ENCODE data around the gene SDK2. TPM values are rescaled to one million over a fixed set of nuclear protein-coding genes. Genes with fewer than 3 reads are reported as not detected.

SDK2 gene
- polyA plus RNA-seq, 2 donors, result 0.29 to 0.55 TPM

- 57 to 65% methylated on average over 6 of the region's 6 CpGs for WGBS, 2 donors
- H3K4me1 ChIP-seq (ENCODE audit: control insufficient read depth in 2 of 2, insufficient read depth in 2 of 2, low read length in 1 of 2), result no peaks in the 10 kb centered on the region
- H3K27ac ChIP-seq (ENCODE audit: low read depth in 2 of 2, low read length in 1 of 2), result no peak overlapping the region
- H3K27me3 ChIP-seq (ENCODE audit: control insufficient read depth in 1 of 2, insufficient read depth in 2 of 2, low read length in 2 of 2), result no peaks in the 10 kb centered on the region
- no peak overlapping the region for H3K4me3 ChIP-seq (ENCODE audit: low read depth in 1 of 2, low read length in 2 of 2)
- H3K9me3 ChIP-seq (ENCODE audit: control insufficient read depth in 2 of 2, insufficient read depth in 1 of 2, low read depth in 1 of 2, low read length in 1 of 2), result peaks cover 3 to 7% of the 10 kb centered on the region in 2 donors
- no peaks in the 10 kb centered on the region for H3K36me3 ChIP-seq (ENCODE audit: control insufficient read depth in 2 of 2, insufficient read depth in 2 of 2, low read length in 1 of 2)
Measured at GRCh38 chr17:73683771-73684170, 39.5 kb upstream of the SDK2 start.

- Histone ChIP-seq H3K9me3 (ENCODE audit: control insufficient read depth in 2 of 2, insufficient read depth in 1 of 2, low read depth in 1 of 2, low read length in 1 of 2) (peaks cover 3 to 7% of the 10 kb centered on the region in 2 donors), H3K27me3 (ENCODE audit: control insufficient read depth in 1 of 2, insufficient read depth in 2 of 2, low read length in 2 of 2) (no peaks in the 10 kb centered on the region), H3K4me1 (ENCODE audit: control insufficient read depth in 2 of 2, insufficient read depth in 2 of 2, low read length in 1 of 2) (no peaks in the 10 kb centered on the region), H3K36me3 (ENCODE audit: control insufficient read depth in 2 of 2, insufficient read depth in 2 of 2, low read length in 1 of 2) (no peaks in the 10 kb centered on the region), H3K27ac (ENCODE audit: low read depth in 2 of 2, low read length in 1 of 2) (no peak overlapping the region), H3K4me3 (ENCODE audit: low read depth in 1 of 2, low read length in 2 of 2) (no peak overlapping the region)
- WGBS, 2 donors, result 50 to 94% methylated on average over 1 of the region's 1 CpG
Measured at GRCh38 chr17:73681946-73682345, 37.7 kb upstream of the SDK2 start.

- Histone ChIP-seq H3K27ac (ENCODE audit: low read depth in 2 of 2, low read length in 1 of 2) (no peak overlapping the region), H3K9me3 (ENCODE audit: control insufficient read depth in 2 of 2, insufficient read depth in 1 of 2, low read depth in 1 of 2, low read length in 1 of 2) (peaks cover 0 to 7% of the 10 kb centered on the region in 2 donors), H3K36me3 (ENCODE audit: control insufficient read depth in 2 of 2, insufficient read depth in 2 of 2, low read length in 1 of 2) (no peaks in the 10 kb centered on the region), H3K4me3 (ENCODE audit: low read depth in 1 of 2, low read length in 2 of 2) (no peak overlapping the region), H3K27me3 (ENCODE audit: control insufficient read depth in 1 of 2, insufficient read depth in 2 of 2, low read length in 2 of 2) (no peaks in the 10 kb centered on the region), H3K4me1 (ENCODE audit: control insufficient read depth in 2 of 2, insufficient read depth in 2 of 2, low read length in 1 of 2) (no peaks in the 10 kb centered on the region)
- WGBS, 2 donors, result 63 to 69% methylated on average over 4 of the region's 4 CpGs
Measured at GRCh38 chr17:73679476-73679875, 35.2 kb upstream of the SDK2 start.

- H3K27me3 ChIP-seq (ENCODE audit: control insufficient read depth in 1 of 2, insufficient read depth in 2 of 2, low read length in 2 of 2), result peaks cover 0 to 2% of the 10 kb centered on the region in 2 donors
- WGBS, 2 donors, result 68 to 77% methylated on average over 7 of the region's 7 CpGs
- H3K9me3 ChIP-seq (ENCODE audit: control insufficient read depth in 2 of 2, insufficient read depth in 1 of 2, low read depth in 1 of 2, low read length in 1 of 2), result peaks cover 0 to 7% of the 10 kb centered on the region in 2 donors
- H3K27ac ChIP-seq (ENCODE audit: low read depth in 2 of 2, low read length in 1 of 2), result no peak overlapping the region
- no peak overlapping the region for H3K4me3 ChIP-seq (ENCODE audit: low read depth in 1 of 2, low read length in 2 of 2)
- H3K4me1 ChIP-seq (ENCODE audit: control insufficient read depth in 2 of 2, insufficient read depth in 2 of 2, low read length in 1 of 2), result no peaks in the 10 kb centered on the region
- no peaks in the 10 kb centered on the region for H3K36me3 ChIP-seq (ENCODE audit: control insufficient read depth in 2 of 2, insufficient read depth in 2 of 2, low read length in 1 of 2)
Measured at GRCh38 chr17:73678999-73679398, 34.8 kb upstream of the SDK2 start.

GRCh38 chr17:73669771-73670170, 25.5 kb upstream of the SDK2 start:
- Histone ChIP-seq H3K4me1 (ENCODE audit: control insufficient read depth in 2 of 2, insufficient read depth in 2 of 2, low read length in 1 of 2) (no peaks in the 10 kb centered on the region), H3K27ac (ENCODE audit: low read depth in 2 of 2, low read length in 1 of 2) (no peak overlapping the region), H3K36me3 (ENCODE audit: control insufficient read depth in 2 of 2, insufficient read depth in 2 of 2, low read length in 1 of 2) (no peaks in the 10 kb centered on the region), H3K9me3 (ENCODE audit: control insufficient read depth in 2 of 2, insufficient read depth in 1 of 2, low read depth in 1 of 2, low read length in 1 of 2) (peaks cover 0 to 3% of the 10 kb centered on the region in 2 donors), H3K27me3 (ENCODE audit: control insufficient read depth in 1 of 2, insufficient read depth in 2 of 2, low read length in 2 of 2) (peaks cover 0 to 2% of the 10 kb centered on the region in 2 donors), H3K4me3 (ENCODE audit: low read depth in 1 of 2, low read length in 2 of 2) (no peak overlapping the region)
- WGBS, 2 donors, result 76 to 80% methylated on average over 3 of the region's 3 CpGs

- Histone ChIP-seq H3K4me3 (ENCODE audit: low read depth in 1 of 2, low read length in 2 of 2) (no peak overlapping the region), H3K36me3 (ENCODE audit: control insufficient read depth in 2 of 2, insufficient read depth in 2 of 2, low read length in 1 of 2) (no peaks in the 10 kb centered on the region), H3K4me1 (ENCODE audit: control insufficient read depth in 2 of 2, insufficient read depth in 2 of 2, low read length in 1 of 2) (no peaks in the 10 kb centered on the region), H3K27ac (ENCODE audit: low read depth in 2 of 2, low read length in 1 of 2) (no peak overlapping the region), H3K27me3 (ENCODE audit: control insufficient read depth in 1 of 2, insufficient read depth in 2 of 2, low read length in 2 of 2) (no peaks in the 10 kb centered on the region), H3K9me3 (ENCODE audit: control insufficient read depth in 2 of 2, insufficient read depth in 1 of 2, low read depth in 1 of 2, low read length in 1 of 2) (peaks cover 0 to 3% of the 10 kb centered on the region in 2 donors)
- 54 to 59% methylated on average over 9 of the region's 9 CpGs for WGBS, 2 donors
Measured at GRCh38 chr17:73667181-73667959, 23.1 kb upstream of the SDK2 start.

- Histone ChIP-seq H3K4me3 (ENCODE audit: low read depth in 1 of 2, low read length in 2 of 2) (no peak overlapping the region), H3K27ac (ENCODE audit: low read depth in 2 of 2, low read length in 1 of 2) (no peak overlapping the region), H3K9me3 (ENCODE audit: control insufficient read depth in 2 of 2, insufficient read depth in 1 of 2, low read depth in 1 of 2, low read length in 1 of 2) (no peaks in the 10 kb centered on the region), H3K27me3 (ENCODE audit: control insufficient read depth in 1 of 2, insufficient read depth in 2 of 2, low read length in 2 of 2) (no peaks in the 10 kb centered on the region), H3K4me1 (ENCODE audit: control insufficient read depth in 2 of 2, insufficient read depth in 2 of 2, low read length in 1 of 2) (no peaks in the 10 kb centered on the region), H3K36me3 (ENCODE audit: control insufficient read depth in 2 of 2, insufficient read depth in 2 of 2, low read length in 1 of 2) (no peaks in the 10 kb centered on the region)
- WGBS, 2 donors, result 72 to 78% methylated on average over 1 of the region's 1 CpG
Measured at GRCh38 chr17:73663614-73664013, 19.4 kb upstream of the SDK2 start.

- no peak overlapping the region for H3K27ac ChIP-seq (ENCODE audit: low read depth in 2 of 2, low read length in 1 of 2)
- H3K27me3 ChIP-seq (ENCODE audit: control insufficient read depth in 1 of 2, insufficient read depth in 2 of 2, low read length in 2 of 2), result no peaks in the 10 kb centered on the region
- H3K9me3 ChIP-seq (ENCODE audit: control insufficient read depth in 2 of 2, insufficient read depth in 1 of 2, low read depth in 1 of 2, low read length in 1 of 2), result no peaks in the 10 kb centered on the region
- H3K36me3 ChIP-seq (ENCODE audit: control insufficient read depth in 2 of 2, insufficient read depth in 2 of 2, low read length in 1 of 2), result no peaks in the 10 kb centered on the region
- 75 to 82% methylated on average over 5 of the region's 5 CpGs for WGBS, 2 donors
- H3K4me1 ChIP-seq (ENCODE audit: control insufficient read depth in 2 of 2, insufficient read depth in 2 of 2, low read length in 1 of 2), result no peaks in the 10 kb centered on the region
- H3K4me3 ChIP-seq (ENCODE audit: low read depth in 1 of 2, low read length in 2 of 2), result no peak overlapping the region
Measured at GRCh38 chr17:73660366-73660765, 16.1 kb upstream of the SDK2 start.

- Histone ChIP-seq H3K4me1 (ENCODE audit: control insufficient read depth in 2 of 2, insufficient read depth in 2 of 2, low read length in 1 of 2) (no peaks in the 10 kb centered on the region), H3K36me3 (ENCODE audit: control insufficient read depth in 2 of 2, insufficient read depth in 2 of 2, low read length in 1 of 2) (no peaks in the 10 kb centered on the region), H3K9me3 (ENCODE audit: control insufficient read depth in 2 of 2, insufficient read depth in 1 of 2, low read depth in 1 of 2, low read length in 1 of 2) (no peaks in the 10 kb centered on the region), H3K4me3 (ENCODE audit: low read depth in 1 of 2, low read length in 2 of 2) (no peak overlapping the region), H3K27ac (ENCODE audit: low read depth in 2 of 2, low read length in 1 of 2) (no peak overlapping the region), H3K27me3 (ENCODE audit: control insufficient read depth in 1 of 2, insufficient read depth in 2 of 2, low read length in 2 of 2) (no peaks in the 10 kb centered on the region)
- WGBS, 2 donors, result 78 to 89% methylated on average over 12 of the region's 12 CpGs
Measured at GRCh38 chr17:73658821-73659515, 14.7 kb upstream of the SDK2 start.
